ENCODE data around the gene THSD4.

Gene THSD4

GRCh38 chr15:71603379-71603778 is 488.1 kb downstream of the THSD4 start:
- DNase-seq: no peak

GRCh38 chr15:71607383-71607782 is 492.1 kb downstream of the THSD4 start:
- no peak for DNase-seq

- DNase-seq: no peak
Measured at GRCh38 chr15:71610728-71611552, 495.7 kb downstream of the THSD4 start.

- no peak for DNase-seq
Measured at GRCh38 chr15:71611553-71612396, 496.5 kb downstream of the THSD4 start.

DNA sequence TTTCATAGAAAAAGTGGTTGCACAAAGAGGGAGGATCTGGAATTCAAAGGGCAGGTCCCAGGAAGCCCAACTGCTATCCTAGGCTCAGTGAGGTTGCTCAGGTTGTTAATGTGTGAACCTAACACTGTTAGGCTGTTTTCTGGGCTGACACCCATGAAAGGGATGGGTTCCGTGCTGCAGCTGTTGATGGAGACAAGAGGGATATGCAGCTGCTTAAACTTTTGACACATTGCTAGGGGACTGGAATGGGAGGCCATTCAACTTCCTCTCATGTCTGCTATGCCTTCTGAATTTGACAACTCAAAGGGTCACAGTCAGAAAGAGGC is 497.1 kb downstream of the THSD4 start:
- no peak for DNase-seq

DNA sequence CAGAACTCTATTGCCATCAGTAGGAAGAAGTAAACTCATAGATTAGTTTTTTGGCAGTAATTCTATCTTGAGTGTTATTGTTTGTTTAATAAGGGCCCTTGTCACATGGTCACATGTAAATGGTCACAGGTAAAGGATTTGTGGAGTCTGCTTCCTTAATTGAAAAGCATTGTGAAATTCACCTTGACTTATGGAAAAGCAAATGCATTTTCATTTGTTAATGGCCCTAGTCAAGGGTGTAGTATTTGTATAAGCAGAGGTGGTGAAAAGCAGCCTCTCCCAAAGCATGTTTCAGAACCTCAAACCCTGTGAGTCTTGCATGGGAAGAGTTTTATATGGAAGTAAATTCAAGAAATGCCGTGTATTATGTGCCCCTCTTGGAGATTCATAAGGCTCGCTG is 497.6 kb downstream of the THSD4 start:
- DNase-seq: no peak

DNA sequence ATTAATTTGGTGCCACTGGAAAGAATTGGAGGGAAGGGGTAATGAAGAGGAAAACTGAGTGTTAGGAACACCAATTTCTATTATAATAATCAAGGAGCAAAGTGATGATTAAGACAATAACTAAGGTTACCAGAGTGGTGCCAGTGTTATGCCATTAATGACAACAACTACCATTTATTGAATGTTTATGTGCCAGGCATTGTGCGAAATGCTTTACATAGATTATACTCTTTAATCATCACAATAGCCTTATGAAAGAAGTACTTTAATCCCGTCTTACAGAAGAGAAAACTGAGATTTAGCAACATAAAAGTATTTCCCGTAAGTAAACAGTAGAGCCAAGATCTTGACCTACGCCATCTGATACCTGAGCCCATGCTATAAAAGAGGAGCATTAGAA is 507.8 kb downstream of the THSD4 start:
- no peak for DNase-seq

DNA sequence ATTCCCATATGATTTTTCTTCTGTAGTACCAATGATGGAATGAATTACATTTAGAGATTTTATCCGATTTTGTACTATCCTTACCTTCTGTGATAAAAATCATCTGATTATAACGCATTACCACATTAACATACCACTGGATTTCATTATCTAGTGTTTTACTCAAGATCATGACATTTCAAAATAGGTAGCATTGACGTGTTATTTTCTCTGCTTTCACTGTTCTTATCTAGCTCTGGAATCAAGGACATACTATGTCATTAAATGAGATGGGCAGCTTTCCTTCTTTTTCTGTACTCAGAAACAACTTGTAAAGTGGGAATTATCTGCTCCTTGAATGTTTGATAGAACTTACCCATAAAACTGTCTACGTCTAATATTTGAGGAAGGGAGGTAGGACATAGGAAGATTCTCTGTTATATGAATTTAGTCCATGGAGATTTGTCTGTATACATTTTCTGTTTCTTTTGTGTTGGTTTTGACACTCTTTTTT is 511.4 kb downstream of the THSD4 start:
- no peak for DNase-seq

- DNase-seq: no peak
Measured at GRCh38 chr15:71627188-71627587, 511.9 kb downstream of the THSD4 start.

DNA sequence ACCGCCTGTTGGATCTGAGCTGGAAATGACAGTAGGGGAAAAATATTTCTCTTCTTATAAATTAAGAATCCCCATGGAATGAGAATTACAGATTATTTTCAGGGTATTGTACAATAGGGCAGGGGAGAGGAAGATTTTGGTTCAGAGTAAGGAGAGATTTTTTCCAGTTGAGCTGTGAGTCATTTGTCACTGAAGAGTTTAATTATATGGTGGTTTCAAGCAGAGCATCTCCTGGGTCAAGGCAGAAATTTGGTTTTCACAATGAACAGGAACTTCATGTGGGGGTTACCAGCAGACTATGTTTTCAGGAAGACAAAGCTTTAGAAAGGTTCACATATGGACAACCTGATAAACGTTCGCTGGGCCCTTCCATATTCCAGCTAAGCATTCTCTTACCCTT is 512.3 kb downstream of the THSD4 start:
- no peak for DNase-seq

DNA sequence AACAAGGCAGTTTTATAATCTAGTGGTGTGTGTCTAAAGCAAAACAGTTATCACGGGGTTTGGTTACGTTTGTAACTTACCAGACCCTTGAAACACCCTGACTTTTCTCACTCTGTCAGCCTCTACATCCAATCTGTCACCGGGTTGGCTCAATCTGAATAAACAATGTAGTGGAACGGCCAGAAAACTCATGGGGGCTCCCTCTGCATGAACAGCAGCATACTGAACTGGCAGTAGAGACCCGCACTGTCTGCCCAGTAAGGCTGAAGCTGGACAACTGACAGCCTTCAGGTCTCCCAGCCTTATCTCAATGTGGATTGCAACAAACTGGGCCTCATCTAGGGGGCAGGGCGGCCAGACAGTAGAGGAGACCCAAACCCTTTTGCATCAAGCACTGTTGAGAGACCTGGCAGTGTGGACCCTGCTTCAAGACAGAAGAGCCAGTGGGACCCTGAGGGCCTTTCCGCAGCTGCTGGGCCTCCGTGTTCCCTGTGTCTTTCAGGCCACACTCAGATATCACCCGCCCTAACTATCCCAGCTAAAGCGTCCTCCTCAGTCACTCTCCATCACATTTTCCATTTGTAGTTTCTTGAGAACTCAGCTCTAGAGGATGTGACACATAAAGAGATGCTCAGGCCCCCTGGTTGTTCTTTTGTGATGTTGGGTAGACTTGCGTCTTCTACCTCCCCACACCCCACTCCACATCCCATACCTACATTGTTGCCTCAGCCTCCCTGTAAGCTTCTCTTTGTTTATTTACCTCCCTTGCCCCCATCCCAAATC is 513.9 kb downstream of the THSD4 start:
- DNase-seq: no peak

GRCh38 chr15:71629781-71630474 is 514.7 kb downstream of the THSD4 start:
- no peak for DNase-seq

- DNase-seq: no peak
Measured at GRCh38 chr15:71630475-71630809, 515.2 kb downstream of the THSD4 start.

DNA sequence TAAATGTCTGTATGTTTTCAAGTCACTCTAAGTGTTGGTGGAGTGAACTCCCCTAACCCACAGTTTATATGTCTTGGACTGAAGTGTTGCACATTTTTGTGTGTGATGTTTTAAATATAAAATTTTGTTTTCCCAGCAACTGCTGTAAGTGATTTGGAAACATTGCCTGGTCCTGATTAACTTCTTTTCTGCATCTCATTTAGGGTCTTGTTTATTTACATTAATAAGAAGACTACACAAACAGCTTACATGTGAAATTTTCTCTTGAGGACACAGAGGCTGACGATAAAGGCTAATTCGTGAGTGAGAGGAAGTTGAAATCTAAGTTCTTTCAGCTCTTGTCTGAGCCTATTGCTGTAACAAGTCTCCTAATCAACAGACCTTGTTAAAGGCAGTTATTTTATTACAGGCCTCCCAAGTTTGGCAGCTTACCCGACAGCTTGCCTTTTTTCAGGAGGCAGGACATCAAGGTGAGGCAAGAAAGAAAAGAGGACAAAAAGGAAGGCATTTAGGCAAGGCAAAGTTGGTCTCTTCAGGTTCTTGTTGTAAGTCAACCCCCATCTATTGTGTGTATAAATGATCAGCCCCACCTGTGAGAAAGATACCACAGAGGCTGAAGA is 517.4 kb downstream of the THSD4 start:
- no peak for DNase-seq

GRCh38 chr15:71634820-71635560 is 519.7 kb downstream of the THSD4 start:
- no peak for DNase-seq

DNA sequence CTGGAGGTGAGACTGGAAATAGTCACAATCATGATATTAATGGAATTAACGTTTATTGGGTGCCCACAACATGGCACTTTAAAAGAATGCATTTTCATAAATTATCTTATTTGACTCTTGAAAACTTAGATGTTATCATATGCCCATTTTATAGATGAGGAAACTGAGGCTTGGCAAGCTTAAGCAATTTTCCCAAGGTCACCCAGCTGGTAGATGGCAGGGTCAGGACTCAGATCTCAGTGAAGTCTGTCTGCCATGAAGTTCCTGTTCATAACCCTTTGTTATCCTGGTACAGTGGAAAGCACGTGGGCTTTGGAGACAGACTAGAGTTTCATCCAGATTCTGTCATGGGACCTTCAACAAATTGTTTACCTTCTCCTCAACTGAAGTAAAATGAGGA is 520.5 kb downstream of the THSD4 start:
- no peak for DNase-seq

GRCh38 chr15:71638876-71639275 is 523.6 kb downstream of the THSD4 start:
- DNase-seq: no peak

GRCh38 chr15:71639471-71639870 is 524.2 kb downstream of the THSD4 start:
- no peak for DNase-seq

DNA sequence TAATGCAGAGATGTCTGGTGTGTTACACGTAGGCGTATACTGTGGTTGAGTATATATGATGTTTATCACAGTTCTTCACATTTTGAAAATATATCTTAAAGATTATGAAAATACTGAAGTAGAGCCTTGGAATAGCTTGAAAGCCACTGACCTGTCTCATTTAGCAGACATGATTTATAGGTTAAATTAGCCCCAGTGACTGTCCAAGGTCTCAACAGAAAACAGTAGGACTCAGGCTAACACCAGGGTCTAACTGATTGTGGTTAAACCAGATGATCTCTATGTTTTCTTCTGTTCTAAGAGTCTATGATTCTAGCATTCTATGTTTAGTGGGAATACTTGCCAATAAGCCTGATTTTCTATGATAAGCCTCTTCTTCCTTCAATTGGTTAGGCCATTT is 528.6 kb downstream of the THSD4 start:
- DNase-seq: no peak

GRCh38 chr15:71646767-71647486 is 531.7 kb downstream of the THSD4 start:
- no peak for DNase-seq

DNA sequence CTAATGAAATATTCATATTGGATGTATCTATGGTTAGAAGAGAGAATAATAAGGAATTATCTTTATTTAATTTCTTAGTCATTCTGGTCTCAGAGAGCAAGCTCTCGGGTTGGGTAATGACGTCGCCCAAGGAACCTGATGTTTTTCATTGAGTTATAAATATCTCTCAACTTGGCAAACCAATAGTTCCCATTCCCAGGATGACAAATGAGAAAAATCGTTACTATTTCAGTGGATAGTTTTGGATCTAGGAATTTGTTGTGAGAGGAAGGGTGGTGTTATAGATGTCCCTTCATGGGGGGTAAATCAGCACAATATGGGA is 532.2 kb downstream of the THSD4 start:
- no peak for DNase-seq
